Common myeloid progenitor, CD34-positive (primary cell): Measurements from ENCODE around the gene ST7L.

ENCODE experiments used
- CTCF ChIA-PET: fragments of 350-600 bp; sonication (Branson Sonifier 250); formaldehyde crosslinking; loops from one replicate; lab custom pipeline; 2021; ENCODE audit warnings: antibody characterized with exemption; lab: Charles Lee
- POLR2A ChIA-PET: fragments of 350-600 bp; sonication (Branson Sonifier 250); formaldehyde crosslinking; loops from one replicate; lab custom pipeline; 2021; ENCODE audit warnings: antibody characterized with exemption; lab: Charles Lee
- DNase-seq, 3 donors: peaks; one replicate each; pipeline versions ENCODE4 v3.0.0 to v3.0.0-alpha.2; 2013
- H3K27ac ChIP-seq, 2 experiments: 1 replicate in 1 of 2; 2 replicates in 1 of 2; pipeline ENCODE4 v1.7.0; 2013; ENCODE audit warnings: inconsistent platforms in 2 of 2, low read length in 2 of 2, mild to moderate bottlenecking in 2 of 2, low read depth in 1 of 2, moderate library complexity in 1 of 2; ENCODE audit not compliant: severe bottlenecking in 2 of 2, insufficient read depth in 1 of 2, poor library complexity in 1 of 2
- H3K27me3 ChIP-seq, 5 experiments: replicated peaks in 2 of 5; 1 replicate in 3 of 5; 2 replicates in 2 of 5; pipeline versions ENCODE4 v1.6.1 to v1.7.0; 2013; ENCODE audit warnings: low read length in 4 of 5, mild to moderate bottlenecking in 2 of 5, moderate library complexity in 2 of 5, inconsistent platforms in 1 of 5; ENCODE audit not compliant: insufficient read depth in 5 of 5, control insufficient read depth in 4 of 5
- H3K36me3 ChIP-seq, 4 experiments: 1 replicate in 2 of 4; 2 replicates in 2 of 4; pipeline versions ENCODE4 v1.6.1 to v1.7.0; 2013; ENCODE audit warnings: low read length in 3 of 4, control low read depth in 1 of 4, mild to moderate bottlenecking in 1 of 4; ENCODE audit not compliant: control insufficient read depth in 4 of 4, insufficient read depth in 4 of 4
- H3K4me1 ChIP-seq, 4 experiments: 1 replicate in 3 of 4; 2 replicates in 1 of 4; pipeline versions ENCODE4 v1.6.1 to v1.7.1; 2013; ENCODE audit warnings: low read length in 3 of 4, mild to moderate bottlenecking in 3 of 4, control low read depth in 1 of 4, inconsistent platforms in 1 of 4, moderate library complexity in 1 of 4; ENCODE audit not compliant: control insufficient read depth in 4 of 4, insufficient read depth in 4 of 4; ENCODE audit errors: control extremely low read depth in 1 of 4
- H3K4me3 ChIP-seq, 7 experiments: 1 replicate in 4 of 7; 2 replicates in 3 of 7; pipeline versions ENCODE4 v1.5.1 to v1.7.0; 2013; ENCODE audit warnings: mild to moderate bottlenecking in 7 of 7, low read length in 6 of 7, moderate library complexity in 6 of 7, inconsistent platforms in 2 of 7, low read depth in 2 of 7, control low read depth in 1 of 7; ENCODE audit not compliant: insufficient read depth in 4 of 7, control insufficient read depth in 1 of 7; ENCODE audit errors: extremely low read depth in 1 of 7
- H3K9me3 ChIP-seq, 5 experiments: 1 replicate in 4 of 5; 2 replicates in 1 of 5; pipeline versions ENCODE4 v1.6.1 to v1.7.1; 2013; ENCODE audit warnings: low read length in 4 of 5, mild to moderate bottlenecking in 2 of 5, inconsistent platforms in 1 of 5, low read depth in 1 of 5, moderate library complexity in 1 of 5; ENCODE audit not compliant: control insufficient read depth in 4 of 5, insufficient read depth in 2 of 5; ENCODE audit errors: control extremely low read depth in 1 of 5
- WGBS: methylation state at CpG from one replicate; pipeline ENCODE4 v1.1.5; 2013; ENCODE audit not compliant: insufficient coverage; 5-methylcytosine and 5-hydroxymethylcytosine counted together

The ST7L gene

GRCh38 chr1:112603012-112603411, 15.9 kb downstream of the ST7L start:
- DNase-seq: no peak
- Histone ChIP-seq H3K4me3 (no peak overlapping the region), H3K27me3 (no peaks in the 10 kb centered on the region), H3K4me1 (no peaks in the 10 kb centered on the region), H3K9me3 (no peaks in the 10 kb centered on the region), H3K36me3 (peaks cover 9 to 36% (median 11%) of the 10 kb centered on the region in 4 experiments), H3K27ac (no peak overlapping the region)
- no CpG with 5 or more reads among the region's 2 CpGs for WGBS
- ChIA-PET CTCF (interaction anchor here (1.5 kb wide), 1 partner anchor 9 kb away, joined by 5 read pairs; no protein-coding TSS in a partner anchor), POLR2A (no interaction called here)

- Histone ChIP-seq H3K27ac (no peak overlapping the region), H3K4me1 (no peaks in the 10 kb centered on the region), H3K9me3 (no peaks in the 10 kb centered on the region), H3K36me3 (peaks cover 3 to 31% (median 8%) of the 10 kb centered on the region in 4 experiments), H3K4me3 (no peak overlapping the region), H3K27me3 (no peaks in the 10 kb centered on the region)
- ChIA-PET CTCF (no interaction called here), POLR2A (no interaction called here)
- WGBS: no CpG with 5 or more reads among the region's 4 CpGs
- DNase-seq: no peak
Measured at GRCh38 chr1:112599477-112599876, 19.5 kb downstream of the ST7L start.

GRCh38 chr1:112594208-112594876, 24.6 kb downstream of the ST7L start:
- ChIA-PET POLR2A (no interaction called here), CTCF (interaction anchor here (0.8 to 1.2 kb wide), 2 partner anchors 15 to 20 kb away, joined by 3 to 4 read pairs; no protein-coding TSS in a partner anchor)
- Histone ChIP-seq H3K4me3 (no peak overlapping the region), H3K4me1 (no peaks in the 10 kb centered on the region), H3K9me3 (peaks cover 2 to 13% (median 3%) of the 10 kb centered on the region in 5 experiments), H3K27ac (no peak overlapping the region), H3K36me3 (peaks cover 9 to 34% (median 13%) of the 10 kb centered on the region in 4 experiments), H3K27me3 (no peaks in the 10 kb centered on the region)
- 100% methylated on average over 1 of the region's 3 CpGs for WGBS
- DNase-seq: no peak

- Histone ChIP-seq H3K4me1 (no peaks in the 10 kb centered on the region), H3K9me3 (peaks cover 3 to 22% (median 5%) of the 10 kb centered on the region in 5 experiments), H3K36me3 (peaks cover 6 to 39% (median 9%) of the 10 kb centered on the region in 4 experiments), H3K27ac (no peak overlapping the region), H3K4me3 (no peak overlapping the region), H3K27me3 (no peaks in the 10 kb centered on the region)
- CTCF ChIA-PET: no interaction called here
- POLR2A ChIA-PET: no interaction called here
- DNase-seq: no peak
- 100% methylated on average over 1 of the region's 1 CpG for WGBS
Measured at GRCh38 chr1:112589766-112590165, 29.2 kb downstream of the ST7L start.

DNA sequence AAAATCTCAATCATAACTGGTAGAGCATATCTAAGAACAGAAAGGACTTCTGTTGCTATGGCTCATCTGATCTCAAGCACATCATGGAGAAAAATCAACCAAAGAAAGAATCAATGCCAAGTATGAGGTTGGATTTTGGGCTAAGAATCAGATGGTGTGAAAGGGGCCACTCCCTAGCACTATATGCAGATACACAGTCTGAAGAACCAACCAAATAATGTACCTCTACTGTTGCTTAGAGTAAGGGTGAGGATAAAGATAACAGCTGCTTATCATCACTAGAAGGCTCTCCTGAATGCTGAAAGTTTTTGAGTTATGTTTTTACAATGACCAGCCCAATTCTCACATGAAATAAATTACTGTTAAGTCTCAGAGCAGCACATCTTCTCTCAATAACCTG, 35.6 kb downstream of the ST7L start:
- Histone ChIP-seq H3K9me3 (peaks cover 0 to 3% (median 0%) of the 10 kb centered on the region in 5 experiments), H3K27ac (no peak overlapping the region), H3K4me1 (no peaks in the 10 kb centered on the region), H3K27me3 (no peaks in the 10 kb centered on the region), H3K4me3 (no peak overlapping the region), H3K36me3 (peaks cover 0 to 19% (median 3%) of the 10 kb centered on the region in 4 experiments)
- CTCF ChIA-PET: interaction anchor here (1.3 kb wide), 2 partner anchors 13 to 31 kb away, joined by 3 to 5 read pairs; no protein-coding TSS in a partner anchor
- DNase-seq: no peak
- POLR2A ChIA-PET: no interaction called here

DNA sequence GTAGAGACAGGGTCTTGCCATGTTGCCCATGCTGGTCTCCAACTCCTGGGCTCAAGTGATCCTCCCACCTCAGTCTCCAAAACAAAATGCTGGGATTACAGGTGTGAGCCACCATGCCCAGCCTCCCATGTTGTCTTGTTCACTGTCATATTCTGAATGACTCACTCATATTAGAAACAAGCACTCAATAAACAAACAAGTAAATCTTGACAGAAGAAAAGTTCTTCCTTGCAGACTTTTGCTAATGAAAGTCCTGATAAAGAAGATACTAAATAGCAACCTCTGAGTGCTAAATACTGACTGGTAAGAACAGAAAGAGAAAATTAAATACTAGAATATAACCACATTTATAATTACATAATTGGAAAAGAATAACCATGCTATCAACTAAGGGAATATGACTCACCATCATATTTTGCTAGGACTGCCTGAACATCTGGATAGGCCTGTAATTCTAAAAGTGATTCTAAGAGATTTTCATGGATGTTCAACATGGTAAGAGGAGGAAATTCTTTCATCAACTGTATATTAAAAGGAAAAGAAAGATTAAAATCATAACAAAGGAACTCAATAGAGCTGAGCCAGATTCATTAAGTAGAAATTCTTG, 37.3 kb downstream of the ST7L start:
- Histone ChIP-seq H3K4me3 (no peak overlapping the region), H3K36me3 (peaks cover 2 to 18% (median 7%) of the 10 kb centered on the region in 4 experiments), H3K4me1 (no peaks in the 10 kb centered on the region), H3K9me3 (no peaks in the 10 kb centered on the region), H3K27ac (no peak overlapping the region), H3K27me3 (no peaks in the 10 kb centered on the region)
- no peak for DNase-seq
- ChIA-PET CTCF (no interaction called here), POLR2A (no interaction called here)

DNA sequence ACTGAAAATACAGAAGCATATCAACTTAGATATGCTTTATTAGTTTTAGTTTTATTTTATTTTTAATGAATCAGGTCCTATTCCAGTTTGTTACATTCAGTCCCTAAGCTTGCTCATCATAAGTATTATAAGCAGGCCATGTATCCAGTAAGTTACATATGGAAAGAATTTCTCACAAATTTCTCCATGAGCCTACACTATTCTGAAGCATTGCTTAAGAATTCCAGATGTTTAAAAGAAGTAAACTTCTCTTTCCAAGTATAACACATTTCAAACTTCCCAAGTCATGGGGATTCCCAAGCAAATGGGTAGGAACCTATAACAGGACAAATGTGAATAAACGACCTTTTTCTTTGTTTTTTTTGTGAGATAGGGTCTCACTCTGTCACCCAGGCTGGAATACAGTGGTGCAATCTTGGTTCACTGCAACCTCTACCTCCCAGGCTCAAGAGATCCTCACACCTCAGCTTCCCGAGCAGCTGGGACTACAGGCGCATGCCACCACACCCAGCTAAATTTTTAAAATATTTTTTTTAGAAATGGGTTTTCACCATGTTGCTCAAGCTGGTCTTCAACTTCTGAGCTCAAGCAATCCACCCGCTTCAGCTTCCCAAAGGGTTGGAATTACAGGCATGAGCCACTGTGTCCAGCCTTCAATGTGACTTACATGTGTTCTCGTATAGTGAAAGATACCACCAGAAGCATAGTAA, 39.0 kb downstream of the ST7L start:
- Histone ChIP-seq H3K4me1 (no peaks in the 10 kb centered on the region), H3K36me3 (peaks cover 2 to 30% (median 10%) of the 10 kb centered on the region in 4 experiments), H3K4me3 (no peak overlapping the region), H3K27ac (no peak overlapping the region), H3K9me3 (no peaks in the 10 kb centered on the region), H3K27me3 (no peaks in the 10 kb centered on the region)
- POLR2A ChIA-PET: no interaction called here
- WGBS: 100% methylated on average over 2 of the region's 5 CpGs
- no peak for DNase-seq
- CTCF ChIA-PET: no interaction called here
